HCT116 (cell line): ENCODE data around the gene ELP5. TPM values are rescaled to one million over a fixed set of nuclear protein-coding genes. Genes with fewer than 3 reads are reported as not detected.

ENCODE experiments used
- ATAC-seq: fragments of 200-7000 bp; cut with Tn5 transposase; 2 replicates; pipeline ENCODE4 v1.9.1; 2020; ENCODE audit warnings: mild to moderate bottlenecking, moderate library complexity
- BruUV-seq: library from RNA; stranded (reverse); fragments of 400-500 nt; replicated peaks from 2 replicates; lab custom pipeline; 2021; lab: Mats Ljungman, UMichigan
- CTCF ChIA-PET: fragments of 300-600 bp; sonication (Branson Sonifier 250); formaldehyde crosslinking; loops from one replicate; lab custom pipeline; 2021; ENCODE audit warnings: antibody characterized with exemption; lab: Charles Lee
- POLR2A ChIA-PET: fragments of 300-600, 350-600 bp; sonication (Branson Sonifier 250); formaldehyde crosslinking; loops from one replicate; lab custom pipeline; 2021; ENCODE audit warnings: antibody characterized with exemption; lab: Charles Lee
- RAD21 ChIA-PET, 2 experiments: fragments of 300-600 bp; sonication (Branson Sonifier 250); formaldehyde crosslinking; loops; one replicate each; lab custom pipeline; 2023; ENCODE audit warnings: low total read pairs in 2 of 2; ENCODE audit not compliant: uncharacterized antibody in 2 of 2, unreplicated experiment in 2 of 2, low non-redundant PET in 1 of 2; lab: Charles Lee
- DNase-seq: peaks from one replicate; pipeline ENCODE4 v3.0.0-alpha.2; 2010; ENCODE audit warnings: low read depth, low spot score
- H2AFZ ChIP-seq: fragments of 200-600 bp; shearing (Covaris generic), sonication (generic); 2 replicates; pipeline ENCODE4 v1.6.1; 2017; ENCODE audit warnings: low read depth, mixed run types, mixed read lengths, antibody characterized with exemption, low read length; ENCODE audit not compliant: poor library complexity, severe bottlenecking
- H3K27ac ChIP-seq: 2 replicates; pipeline ENCODE4 v1.5.1; 2012; ENCODE audit warnings: low read depth, low read length
- H3K27me3 ChIP-seq: fragments of 200-600 bp; sonication (generic); 2 replicates; pipeline ENCODE4 v1.6.1; 2016; ENCODE audit warnings: mixed run types, low read length, mixed read lengths; ENCODE audit not compliant: insufficient read depth
- H3K36me3 ChIP-seq, 2 experiments: fragments of 200-500 bp in 1 of 2; fragments of 200-600 bp in 1 of 2; sonication (Bioruptor generic) in 1 of 2; sonication (generic) in 1 of 2; 2 replicates each; pipeline versions ENCODE4 v1.5.1 to v1.6.1; 2014 to 2016; ENCODE audit warnings: low read length in 2 of 2, inconsistent platforms in 1 of 2, mixed read lengths in 1 of 2, mixed run types in 1 of 2; ENCODE audit not compliant: insufficient read depth in 2 of 2, control insufficient read depth in 1 of 2
- H3K4me1 ChIP-seq, 2 experiments: fragments of 200-600 bp in 1 of 2; sonication (generic) in 1 of 2; 2 replicates each; pipeline versions ENCODE4 v1.5.1 to v1.6.1; 2012 to 2017; ENCODE audit warnings: low read length in 2 of 2, inconsistent platforms in 1 of 2, mild to moderate bottlenecking in 1 of 2, mixed read lengths in 1 of 2, mixed run types in 1 of 2, moderate library complexity in 1 of 2; ENCODE audit not compliant: insufficient read depth in 2 of 2, control insufficient read depth in 1 of 2
- H3K4me2 ChIP-seq: fragments of 200-600 bp; sonication (generic); 2 replicates; pipeline ENCODE4 v1.6.1; 2017; ENCODE audit warnings: mixed run types, low read length, mixed read lengths
- H3K4me3 ChIP-seq, 2 experiments: fragments of 200-600 bp in 1 of 2; sonication (generic) in 1 of 2; replicated peaks in 1 of 2; 2 replicates each; pipeline ENCODE4 v1.5.1; 2011 to 2016; ENCODE audit warnings: low read length in 2 of 2, control low read depth in 1 of 2, low read depth in 1 of 2, mild to moderate bottlenecking in 1 of 2, mixed read lengths in 1 of 2, mixed run types in 1 of 2
- H3K79me2 ChIP-seq: fragments of 200-600 bp; sonication (generic); 2 replicates; pipeline ENCODE4 v1.6.1; 2017; ENCODE audit warnings: mild to moderate bottlenecking, mixed run types, low read length, moderate library complexity, mixed read lengths; ENCODE audit not compliant: insufficient read depth
- H3K9ac ChIP-seq: fragments of 200-600 bp; sonication (generic); 2 replicates; pipeline ENCODE4 v1.6.1; 2016; ENCODE audit warnings: low read length, mixed read lengths
- H3K9me2 ChIP-seq: fragments of 200-600 bp; sonication (generic), shearing (Covaris generic); 2 replicates; pipeline ENCODE4 v1.6.1; 2017; ENCODE audit warnings: mixed run types, mild to moderate bottlenecking, moderate library complexity; ENCODE audit not compliant: insufficient read depth
- H3K9me3 ChIP-seq, 2 experiments: fragments of 200-500 bp in 1 of 2; fragments of 200-600 bp in 1 of 2; sonication (Bioruptor generic) in 1 of 2; sonication (generic) in 1 of 2; 2 replicates each; pipeline ENCODE4 v1.6.1; 2014 to 2017; ENCODE audit warnings: low read length in 2 of 2, mixed read lengths in 2 of 2, inconsistent platforms in 1 of 2, low read depth in 1 of 2, mild to moderate bottlenecking in 1 of 2, mixed run types in 1 of 2, moderate library complexity in 1 of 2; ENCODE audit not compliant: control insufficient read depth in 1 of 2, insufficient read depth in 1 of 2
- H4K20me1 ChIP-seq: fragments of 200-600 bp; sonication (generic), shearing (Covaris generic); 2 replicates; pipeline ENCODE4 v1.6.1; 2017; ENCODE audit warnings: mixed run types, mild to moderate bottlenecking, moderate library complexity; ENCODE audit not compliant: insufficient read depth
- CBX3 ChIP-seq: IDR thresholded peaks from 2 replicates; pipeline ENCODE4 v1.6.1; 2012; ENCODE audit warnings: low read depth
- CTCF ChIP-seq, 3 experiments: fragments of 200-600 bp in 1 of 3; sonication (generic) in 1 of 3; IDR thresholded peaks in 2 of 3; conservative IDR thresholded peaks in 1 of 3; 2 replicates each; pipeline ENCODE4 v1.5.1; 2012 to 2017; ENCODE audit warnings: low read depth in 2 of 3, low read length in 2 of 3, antibody characterized with exemption in 1 of 3, borderline replicate concordance in 1 of 3, control low read depth in 1 of 3, mild to moderate bottlenecking in 1 of 3, mixed read lengths in 1 of 3, mixed run types in 1 of 3, moderate library complexity in 1 of 3; ENCODE audit not compliant: insufficient read depth in 1 of 3
- EGR1 ChIP-seq: IDR thresholded peaks from 2 replicates; pipeline ENCODE4 v1.6.1; 2012; ENCODE audit warnings: low read depth
- ELF1 ChIP-seq: IDR thresholded peaks from 2 replicates; pipeline ENCODE4 v1.6.1; 2012; ENCODE audit warnings: low read depth, borderline replicate concordance
- EZH2 ChIP-seq: fragments of 200-600 bp; sonication (generic); IDR thresholded peaks from 2 replicates; pipeline ENCODE4 v1.6.1; 2017; ENCODE audit warnings: antibody characterized with exemption, mixed run types
- FOSL1 ChIP-seq: IDR thresholded peaks from 2 replicates; pipeline ENCODE4 v1.6.1; 2012; ENCODE audit warnings: low read depth
- POLR2A ChIP-seq: IDR thresholded peaks from 2 replicates; pipeline ENCODE4 v1.7.0; 2011; ENCODE audit warnings: borderline replicate concordance; ENCODE audit not compliant: insufficient read depth, insufficient read length; ENCODE audit errors: extremely low read depth
- POLR2AphosphoS5 ChIP-seq: IDR thresholded peaks from 2 replicates; pipeline ENCODE4 v1.6.1; 2011; ENCODE audit warnings: mild to moderate bottlenecking, low read depth, low read length, moderate library complexity
- RAD21 ChIP-seq: IDR thresholded peaks from 2 replicates; pipeline ENCODE4 v1.6.1; 2012; ENCODE audit warnings: low read depth, mild to moderate bottlenecking
- SP1 ChIP-seq: IDR thresholded peaks from 2 replicates; pipeline ENCODE4 v1.6.1; 2012; ENCODE audit warnings: low read depth
- SRF ChIP-seq: IDR thresholded peaks from 2 replicates; pipeline ENCODE4 v1.6.1; 2012; ENCODE audit warnings: low read depth
- TCF7L2 ChIP-seq: IDR thresholded peaks from 2 replicates; pipeline ENCODE4 v1.7.0; 2011; ENCODE audit warnings: borderline replicate concordance, inconsistent platforms; ENCODE audit not compliant: insufficient read depth, insufficient read length; ENCODE audit errors: extremely low read depth
- ZBTB33 ChIP-seq: IDR thresholded peaks from 2 replicates; pipeline ENCODE4 v1.6.1; 2011; ENCODE audit warnings: mild to moderate bottlenecking, low read length, moderate library complexity; ENCODE audit not compliant: insufficient replicate concordance; ENCODE audit errors: extremely low read depth
- intact Hi-C: fragments of 100-400 bp; cut with micrococcal nuclease; formaldehyde crosslinking; loops from 2 replicates; pipeline ENCODE4 v1.10.0; 2022
- total RNA-seq: library from RNA; stranded (reverse); gene quantifications from one replicate; pipeline ENCODE4 v1.2.1, GENCODE V29; 2021; ENCODE audit not compliant: unreplicated experiment

Gene ELP5
- total RNA-seq, 1 experiment from 2014 or later: 81.7 TPM

DNA sequence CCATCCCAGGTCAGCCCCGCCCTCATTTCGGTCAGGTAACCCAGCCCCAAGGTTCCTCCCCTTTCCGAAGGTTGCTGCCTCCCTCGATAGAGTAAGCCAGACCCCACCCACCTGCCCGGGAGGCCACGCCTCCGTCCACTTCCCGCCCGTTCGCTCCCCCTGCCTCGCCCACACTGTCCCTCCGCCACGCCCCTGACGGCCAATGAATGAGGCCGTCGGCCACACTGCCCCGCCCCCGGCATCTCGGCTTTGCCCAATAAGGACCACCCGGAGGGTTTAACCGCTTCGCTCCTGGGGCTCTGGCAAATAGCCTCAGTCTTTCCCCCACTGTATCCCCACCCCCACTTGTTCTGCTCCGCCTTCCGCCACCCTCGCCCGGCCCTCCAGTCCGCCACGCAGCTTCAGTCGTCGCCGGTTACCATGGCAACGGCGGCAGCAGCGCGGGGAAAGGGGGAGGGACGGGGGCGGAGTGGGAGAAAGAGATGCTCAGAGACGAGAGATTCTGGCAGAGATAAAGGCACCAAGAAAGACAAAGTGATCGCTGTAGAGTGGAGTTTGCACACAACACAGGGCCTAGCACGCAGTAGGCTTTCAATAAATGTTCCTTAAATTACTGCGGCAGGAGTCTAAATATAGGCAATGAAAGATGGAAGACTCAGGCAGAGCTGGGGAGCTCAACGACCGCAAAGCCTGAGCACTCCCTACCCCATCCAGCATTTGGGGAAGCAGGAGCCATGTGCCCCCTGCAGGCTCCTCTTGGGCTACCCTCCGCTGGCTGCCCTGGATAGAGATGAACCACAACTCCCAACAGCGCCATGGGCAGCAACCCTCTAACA lies 37.5 kb upstream of the ELP5 start:
- CTCF ChIA-PET: interaction anchor here (1.0 to 2.7 kb wide), 3 partner anchors 52 to 179 kb away, joined by 3 to 19 read pairs (median 3); partner anchors contain the start of gene SLC16A13
- Histone ChIP-seq H3K9me2 (no peaks in the 10 kb centered on the region), H3K4me2 (peak overlapping the region; percentile 68), H3K4me3 (peak overlapping the region; percentile 25 to 50), H4K20me1 (no peaks in the 10 kb centered on the region), H3K36me3 (no peaks in the 10 kb centered on the region), H3K27ac (peak overlapping the region; percentile 43), H2AFZ (no peak overlapping the region), H3K27me3 (no peaks in the 10 kb centered on the region), H3K9me3 (no peaks in the 10 kb centered on the region), H3K9ac (peak overlapping the region; percentile 43), H3K79me2 (no peaks in the 10 kb centered on the region), H3K4me1 (peaks cover 10 to 55% of the 10 kb centered on the region in 2 experiments; a peak in 3 of 4 replicates)
- intact Hi-C loops: loop anchor here (1.0 kb wide), 1 partner anchor 168 kb away; no protein-coding TSS in a partner anchor
- no TSS peak for BruUV-seq
- ATAC-seq (peak; percentile 83), DNase-seq (peak; percentile 96)
- RAD21 ChIA-PET: interaction anchor here (0.7 to 1.1 kb wide), 2 partner anchors 169 to 1755 kb away, joined by 3 read pairs; no protein-coding TSS in a partner anchor
- no peak for TF ChIP-seq CBX3
- TF ChIP-seq ZBTB33: no peak
- TF ChIP-seq POLR2AphosphoS5: no peak
- no peak for TF ChIP-seq ELF1
- no peak for TF ChIP-seq TCF7L2
- no peak for TF ChIP-seq FOSL1
- no peak for TF ChIP-seq POLR2A
- TF ChIP-seq EGR1: peak; percentile 85
- peak; percentile 68 for TF ChIP-seq SP1
- TF ChIP-seq SRF: no peak; the same call in 1 of the 2 replicates
- TF ChIP-seq CTCF (IDR thresholded peaks at IDR 0.05 in 2 of 3, conservative IDR thresholded peaks at IDR 0.05 in 1 of 3; ENCODE audit: borderline replicate concordance in 1 of 3, insufficient read depth in 1 of 3, low read depth in 2 of 3, low read length in 2 of 3): peak in 2 of 3 experiments; percentile 56 to 66; a peak in 4 of 6 replicates
- peak; percentile 45 for TF ChIP-seq RAD21
- TF ChIP-seq EZH2: no peak
- POLR2A ChIA-PET: interaction anchor here (0.5 to 1.3 kb wide), 4 partner anchors 23 to 169 kb away, joined by 3 to 4 read pairs (median 4); partner anchors contain the start of gene GABARAP
